Measurements from ENCODE around the gene NDUFB4. TPM values are rescaled to one million over a fixed set of nuclear protein-coding genes. Genes with fewer than 3 reads are reported as not detected.
"Not testable (repeated sequence)": the region's sequence is repeated elsewhere in the genome, so short reads cannot be mapped to it uniquely, and the experiment has no call there.

The NDUFB4 gene
- total and polyA plus RNA-seq, 7 experiments from 2014 or later, result 63.4 to 277 (median 78.0) TPM

- CTCF ChIA-PET, result no interaction called here
- no peaks in the 10 kb centered on the region for H3K9me3 Mint-ChIP-seq
- peaks cover 0 to 2% (median 0%) of the 10 kb centered on the region in 5 donors for H3K36me3 Mint-ChIP-seq
- Histone ChIP-seq H3K27me3 (ENCODE audit: control insufficient read depth in 2 of 2, insufficient read depth in 2 of 2, low read length in 2 of 2) (no peaks in the 10 kb centered on the region), H3K9me3 (ENCODE audit: control insufficient read depth in 2 of 3, low read length in 3 of 3) (no peaks in the 10 kb centered on the region), H3K4me1 (ENCODE audit: control insufficient read depth in 2 of 2, insufficient read depth in 2 of 2, low read length in 2 of 2) (no peaks in the 10 kb centered on the region), H3K27ac (ENCODE audit: low read depth, low read length) (no peak overlapping the region), H3K4me3 (ENCODE audit: low read length) (no peak overlapping the region), H3K36me3 (ENCODE audit: control insufficient read depth in 2 of 3, insufficient read depth in 3 of 3, low read length in 3 of 3) (peaks cover 0 to 5% (median 0%) of the 10 kb centered on the region in 3 experiments)
- H3K27me3 Mint-ChIP-seq, result peaks cover 0 to 10% (median 0%) of the 10 kb centered on the region in 5 donors
- no peak for ATAC-seq
- no peak for DNase-seq
- H3K4me1 Mint-ChIP-seq, result no peaks in the 10 kb centered on the region
- intact Hi-C loops (cut with micrococcal nuclease), result no loop called here
- POLR2A ChIA-PET, result no interaction called here
- H3K4me3 Mint-ChIP-seq, result no peak overlapping the region
- no peak overlapping the region for H3K27ac Mint-ChIP-seq
Measured at GRCh38 chr3:120608506-120608905, 12.4 kb downstream of the NDUFB4 start.

DNA sequence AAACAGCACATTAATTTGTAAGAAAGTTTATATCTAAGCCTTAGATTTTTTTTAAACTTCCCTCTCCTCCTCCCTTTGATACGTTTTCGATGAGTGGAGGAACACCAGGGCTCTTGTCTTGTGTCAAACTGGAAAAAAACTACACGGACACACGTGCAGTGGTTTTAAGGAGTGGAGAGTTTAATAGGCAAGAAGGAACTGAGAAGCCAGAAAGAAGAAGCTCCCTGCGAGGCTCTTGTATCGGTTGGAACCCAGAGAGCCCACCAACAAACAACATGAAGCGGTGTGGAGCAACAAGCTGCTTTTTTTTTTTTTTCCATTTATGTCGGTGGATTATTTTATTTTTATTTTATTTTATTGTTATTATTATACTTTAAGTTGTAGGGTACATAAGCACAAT is 18.6 kb downstream of the NDUFB4 start:
- Histone ChIP-seq H3K36me3 (ENCODE audit: control insufficient read depth in 2 of 3, insufficient read depth in 3 of 3, low read length in 3 of 3) (no peaks in the 10 kb centered on the region), H3K4me1 (ENCODE audit: control insufficient read depth in 2 of 2, insufficient read depth in 2 of 2, low read length in 2 of 2) (no peaks in the 10 kb centered on the region), H3K27ac (ENCODE audit: low read depth, low read length) (no peak overlapping the region), H3K27me3 (ENCODE audit: control insufficient read depth in 2 of 2, insufficient read depth in 2 of 2, low read length in 2 of 2) (no peaks in the 10 kb centered on the region), H3K4me3 (ENCODE audit: low read length) (no peak overlapping the region), H3K9me3 (ENCODE audit: control insufficient read depth in 2 of 3, low read length in 3 of 3) (no peaks in the 10 kb centered on the region)
- H3K4me1 Mint-ChIP-seq, result no peaks in the 10 kb centered on the region
- H3K27me3 Mint-ChIP-seq, result peaks cover 0 to 4% (median 0%) of the 10 kb centered on the region in 5 donors
- ChIA-PET CTCF (no interaction called here), POLR2A (interaction anchor here (0.6 kb wide), 1 partner anchor 67 kb away, joined by 3 read pairs; no protein-coding TSS in a partner anchor)
- H3K4me3 Mint-ChIP-seq, result no peak overlapping the region
- no peak for DNase-seq
- no peak for ATAC-seq
- H3K9me3 Mint-ChIP-seq, result no peaks in the 10 kb centered on the region
- H3K27ac Mint-ChIP-seq, result no peak overlapping the region
- no peaks in the 10 kb centered on the region for H3K36me3 Mint-ChIP-seq
- intact Hi-C loops (cut with micrococcal nuclease), result no loop called here

DNA sequence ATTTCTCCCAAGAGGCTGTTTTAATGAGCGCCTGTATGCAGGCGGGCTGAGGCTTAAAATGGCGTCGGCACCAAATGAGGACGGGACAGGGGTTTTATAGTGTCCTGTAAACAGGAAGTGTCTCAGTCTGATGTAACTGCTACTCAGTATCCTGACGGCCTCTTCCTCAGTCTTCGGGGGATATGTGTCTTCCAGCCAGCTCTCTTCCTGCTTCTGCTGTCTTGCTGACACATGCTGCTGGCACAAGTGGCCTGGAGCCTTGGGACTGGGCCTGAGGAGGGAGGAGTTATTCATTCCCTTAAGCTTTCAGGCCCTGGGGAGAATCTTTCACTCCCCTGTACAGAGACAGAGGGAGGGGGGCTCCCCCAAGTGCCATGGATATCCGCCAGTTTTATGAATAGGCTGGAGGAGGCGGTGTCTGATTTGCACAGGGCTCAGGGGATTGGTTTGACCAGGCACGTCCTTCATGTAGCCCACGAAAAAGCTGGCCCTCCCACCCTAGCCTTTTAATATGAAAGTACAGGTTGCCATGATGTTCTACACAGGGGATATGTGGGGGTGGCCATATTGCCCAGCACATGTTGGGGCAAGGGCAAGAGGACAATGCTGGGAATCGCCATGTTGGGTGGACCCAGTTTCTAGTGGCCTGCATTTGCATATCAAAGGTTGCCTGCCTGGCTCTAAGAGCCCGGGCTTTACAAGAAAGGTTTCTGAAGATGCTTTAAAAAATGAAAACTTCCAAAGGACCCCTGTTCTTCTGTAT is 19.9 kb downstream of the NDUFB4 start:
- Histone ChIP-seq H3K27me3 (ENCODE audit: control insufficient read depth in 2 of 2, insufficient read depth in 2 of 2, low read length in 2 of 2) (no peaks in the 10 kb centered on the region), H3K4me1 (ENCODE audit: control insufficient read depth in 2 of 2, insufficient read depth in 2 of 2, low read length in 2 of 2) (no peaks in the 10 kb centered on the region), H3K27ac (ENCODE audit: low read depth, low read length) (no peak overlapping the region), H3K4me3 (ENCODE audit: low read length) (no peak overlapping the region), H3K9me3 (ENCODE audit: control insufficient read depth in 2 of 3, low read length in 3 of 3) (no peaks in the 10 kb centered on the region), H3K36me3 (ENCODE audit: control insufficient read depth in 2 of 3, insufficient read depth in 3 of 3, low read length in 3 of 3) (no peaks in the 10 kb centered on the region)
- Mint-ChIP-seq H3K27ac (no peak overlapping the region), H3K36me3 (no peaks in the 10 kb centered on the region), H3K27me3 (peaks cover 0 to 4% (median 0%) of the 10 kb centered on the region in 5 donors), H3K4me1 (no peaks in the 10 kb centered on the region), H3K4me3 (no peak overlapping the region), H3K9me3 (no peaks in the 10 kb centered on the region)
- CTCF ChIA-PET, result no interaction called here
- DNase-seq (no peak), ATAC-seq (no peak)
- intact Hi-C loops (cut with micrococcal nuclease), result no loop called here
- POLR2A ChIA-PET, result no interaction called here

DNA sequence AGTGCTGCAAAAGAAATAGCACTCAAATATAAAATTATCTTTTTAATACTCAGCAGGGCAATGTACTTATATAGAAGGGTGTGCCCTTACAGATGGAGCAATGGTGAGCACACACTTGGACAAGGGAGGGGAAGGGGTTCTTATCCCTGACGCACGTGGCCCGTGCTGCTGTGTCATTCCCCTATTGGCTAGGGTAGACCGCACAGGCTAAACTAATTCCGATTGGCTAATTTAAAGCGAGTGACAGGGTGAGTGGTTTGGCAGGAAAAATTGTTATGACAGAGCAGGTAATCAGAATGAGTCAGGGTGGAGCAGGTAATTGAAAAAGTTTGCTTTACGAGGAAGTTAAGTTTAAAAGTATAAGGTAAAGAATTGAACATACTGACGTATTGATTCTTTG is 20.6 kb downstream of the NDUFB4 start:
- ATAC-seq; DNase-seq; H3K4me1 ChIP-seq (ENCODE audit: control insufficient read depth in 2 of 2, insufficient read depth in 2 of 2, low read length in 2 of 2); H3K27me3 Mint-ChIP-seq; H3K27ac ChIP-seq (ENCODE audit: low read depth, low read length); H3K4me1 Mint-ChIP-seq; CTCF ChIA-PET; H3K4me3 ChIP-seq (ENCODE audit: low read length); H3K9me3 Mint-ChIP-seq; H3K27me3 ChIP-seq (ENCODE audit: control insufficient read depth in 2 of 2, insufficient read depth in 2 of 2, low read length in 2 of 2); intact Hi-C loops (cut with micrococcal nuclease); H3K36me3 Mint-ChIP-seq; H3K27ac Mint-ChIP-seq; H3K4me3 Mint-ChIP-seq; H3K9me3 ChIP-seq (ENCODE audit: control insufficient read depth in 2 of 3, low read length in 3 of 3); H3K36me3 ChIP-seq (ENCODE audit: control insufficient read depth in 2 of 3, insufficient read depth in 3 of 3, low read length in 3 of 3); POLR2A ChIA-PET: not testable (repeated sequence)

- peaks cover 8 to 28% (median 15%) of the 10 kb centered on the region in 11 donors for H3K9me3 Mint-ChIP-seq
- no peak overlapping the region for H3K4me3 Mint-ChIP-seq
- no peak overlapping the region for H3K27ac Mint-ChIP-seq
- ChIA-PET POLR2A (no interaction called here), CTCF (interaction anchor here (0.6 kb wide), 2 partner anchors 29 to 61 kb away, joined by 3 to 4 read pairs; no protein-coding TSS in a partner anchor)
- intact Hi-C loops (cut with micrococcal nuclease), result no loop called here
- H3K27me3 Mint-ChIP-seq, result peaks cover 0 to 13% (median 0%) of the 10 kb centered on the region in 5 donors
- no peak for ATAC-seq
- H3K4me3 ChIP-seq (ENCODE audit: low read length), result no peak overlapping the region
- H3K4me1 ChIP-seq (ENCODE audit: control insufficient read depth in 2 of 2, insufficient read depth in 2 of 2, low read length in 2 of 2), result no peaks in the 10 kb centered on the region
- no peaks in the 10 kb centered on the region for H3K4me1 Mint-ChIP-seq
- DNase-seq, result no peak
- H3K27ac ChIP-seq (ENCODE audit: low read depth, low read length), result no peak overlapping the region
- peaks cover 0 to 21% (median 6%) of the 10 kb centered on the region in 3 experiments for H3K9me3 ChIP-seq (ENCODE audit: control insufficient read depth in 2 of 3, low read length in 3 of 3)
- H3K36me3 ChIP-seq (ENCODE audit: control insufficient read depth in 2 of 3, insufficient read depth in 3 of 3, low read length in 3 of 3), result no peaks in the 10 kb centered on the region
- H3K36me3 Mint-ChIP-seq, result peaks cover 0 to 19% (median 6%) of the 10 kb centered on the region in 5 donors
- no peaks in the 10 kb centered on the region for H3K27me3 ChIP-seq (ENCODE audit: control insufficient read depth in 2 of 2, insufficient read depth in 2 of 2, low read length in 2 of 2)
Measured at GRCh38 chr3:120622457-120622856, 26.3 kb downstream of the NDUFB4 start.

- H3K4me1 Mint-ChIP-seq, result no peaks in the 10 kb centered on the region
- no peaks in the 10 kb centered on the region for H3K4me1 ChIP-seq (ENCODE audit: control insufficient read depth in 2 of 2, insufficient read depth in 2 of 2, low read length in 2 of 2)
- H3K36me3 ChIP-seq (ENCODE audit: control insufficient read depth in 2 of 3, insufficient read depth in 3 of 3, low read length in 3 of 3), result no peaks in the 10 kb centered on the region
- H3K36me3 Mint-ChIP-seq, result peaks cover 0 to 25% (median 6%) of the 10 kb centered on the region in 5 donors
- ChIA-PET POLR2A (no interaction called here), CTCF (interaction anchor here (0.6 kb wide), 1 partner anchor 62 kb away, joined by 4 read pairs; no protein-coding TSS in a partner anchor)
- intact Hi-C loops (cut with micrococcal nuclease), result loop anchor here in 1 of 2 donors (1.0 kb wide), 1 partner anchor 172 kb away; no protein-coding TSS in a partner anchor
- no peak overlapping the region for H3K27ac Mint-ChIP-seq
- ATAC-seq, result no peak
- H3K4me3 Mint-ChIP-seq, result peak overlapping the region in 1 of 10 donors; percentile 61
- H3K27me3 Mint-ChIP-seq, result peaks cover 0 to 13% (median 0%) of the 10 kb centered on the region in 5 donors
- H3K4me3 ChIP-seq (ENCODE audit: low read length), result no peak overlapping the region
- no peak for DNase-seq
- H3K27me3 ChIP-seq (ENCODE audit: control insufficient read depth in 2 of 2, insufficient read depth in 2 of 2, low read length in 2 of 2), result no peaks in the 10 kb centered on the region
- peaks cover 0 to 21% (median 6%) of the 10 kb centered on the region in 3 experiments for H3K9me3 ChIP-seq (ENCODE audit: control insufficient read depth in 2 of 3, low read length in 3 of 3)
- H3K27ac ChIP-seq (ENCODE audit: low read depth, low read length), result no peak overlapping the region
- peaks cover 8 to 28% (median 15%) of the 10 kb centered on the region in 11 donors for H3K9me3 Mint-ChIP-seq
Measured at GRCh38 chr3:120622870-120623726, 27.0 kb downstream of the NDUFB4 start.
